ENCODE results near the gene CUEDC2. TPM values are rescaled to one million over a fixed set of nuclear protein-coding genes. Genes with fewer than 3 reads are reported as not detected.

The CUEDC2 gene
- total and polyA plus RNA-seq, 10 donors = 35.3 to 59.1 (median 44.7) TPM

DNA sequence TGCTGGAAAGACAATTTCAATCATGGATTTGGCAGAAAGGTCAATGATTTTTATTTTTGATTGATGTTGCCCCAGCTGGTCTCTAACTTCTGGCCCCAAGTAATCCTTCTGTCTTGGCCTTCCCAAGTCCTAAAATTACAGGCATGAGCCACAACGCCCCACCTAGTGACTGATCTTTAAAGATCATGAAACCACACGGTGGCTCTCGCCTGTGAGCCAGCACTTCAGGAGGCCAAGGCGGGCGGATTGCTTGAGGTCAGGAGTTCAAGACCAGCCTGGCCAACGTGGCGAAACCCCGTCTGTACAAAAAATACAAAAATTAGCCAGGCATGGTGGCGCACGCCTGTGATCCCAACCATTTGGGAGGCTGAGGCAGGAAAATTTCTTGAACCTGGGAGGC, 31.6 kb upstream of the CUEDC2 start:
- intact Hi-C loops (cut with DNase I; ENCODE audit: low total_unique reads) = no loop called here
- Histone ChIP-seq H3K4me1 (peaks cover 8 to 59% (median 32%) of the 10 kb centered on the region in 6 donors), H3K27ac (no peak overlapping the region), H3K9me3 (no peaks in the 10 kb centered on the region), H3K36me3 (peaks cover 0 to 4% (median 0%) of the 10 kb centered on the region in 6 donors), H3K4me3 (no peak overlapping the region), H3K27me3 (replicated peaks in 1 of 7) (no peaks in the 10 kb centered on the region)
- no peak for DNase-seq
- no peak for TF ChIP-seq POLR2A (IDR thresholded peaks at IDR 0.05)
- no peak for TF ChIP-seq POLR2AphosphoS5 (IDR thresholded peaks at IDR 0.05)
- TF ChIP-seq, protein P1, sequence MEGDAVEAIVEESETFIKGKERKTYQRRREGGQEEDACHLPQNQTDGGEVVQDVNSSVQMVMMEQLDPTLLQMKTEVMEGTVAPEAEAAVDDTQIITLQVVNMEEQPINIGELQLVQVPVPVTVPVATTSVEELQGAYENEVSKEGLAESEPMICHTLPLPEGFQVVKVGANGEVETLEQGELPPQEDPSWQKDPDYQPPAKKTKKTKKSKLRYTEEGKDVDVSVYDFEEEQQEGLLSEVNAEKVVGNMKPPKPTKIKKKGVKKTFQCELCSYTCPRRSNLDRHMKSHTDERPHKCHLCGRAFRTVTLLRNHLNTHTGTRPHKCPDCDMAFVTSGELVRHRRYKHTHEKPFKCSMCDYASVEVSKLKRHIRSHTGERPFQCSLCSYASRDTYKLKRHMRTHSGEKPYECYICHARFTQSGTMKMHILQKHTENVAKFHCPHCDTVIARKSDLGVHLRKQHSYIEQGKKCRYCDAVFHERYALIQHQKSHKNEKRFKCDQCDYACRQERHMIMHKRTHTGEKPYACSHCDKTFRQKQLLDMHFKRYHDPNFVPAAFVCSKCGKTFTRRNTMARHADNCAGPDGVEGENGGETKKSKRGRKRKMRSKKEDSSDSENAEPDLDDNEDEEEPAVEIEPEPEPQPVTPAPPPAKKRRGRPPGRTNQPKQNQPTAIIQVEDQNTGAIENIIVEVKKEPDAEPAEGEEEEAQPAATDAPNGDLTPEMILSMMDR (IDR thresholded peaks at IDR 0.05 in 8 of 11, conservative IDR thresholded peaks at IDR 0.05 in 3 of 11) = no peak
- 81 to 90% (median 86%) methylated on average over 10 of the region's 10 CpGs for WGBS, 5 donors

DNA sequence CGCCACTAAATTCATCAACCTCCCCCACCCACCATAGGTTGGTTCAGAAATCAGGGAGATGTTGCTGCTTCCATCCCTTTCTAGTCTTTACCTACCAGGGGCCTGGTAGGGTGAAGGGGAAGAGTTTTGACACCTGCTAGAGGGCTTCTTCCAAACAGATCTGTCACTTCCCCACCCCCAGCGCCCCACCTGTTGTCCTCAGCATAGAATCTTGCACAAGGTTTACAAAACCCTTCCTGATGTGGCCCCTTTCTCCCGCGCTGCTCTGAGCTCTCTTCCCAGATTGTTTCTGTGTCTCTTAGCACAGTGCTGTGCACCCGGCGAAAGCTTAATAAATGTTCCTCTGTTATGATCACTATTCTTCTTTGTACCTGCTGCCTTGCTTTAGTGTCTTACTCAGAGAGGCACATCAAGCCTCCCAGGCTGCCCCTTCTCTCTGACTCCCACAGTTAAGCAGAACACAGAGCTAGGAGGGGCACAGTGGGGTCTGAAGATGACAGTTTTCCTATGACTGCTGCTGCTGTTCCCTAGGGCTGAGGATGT, 30.2 kb upstream of the CUEDC2 start:
- Histone ChIP-seq H3K4me3 (peak overlapping the region in 1 of 8 donors; percentile 86), H3K27me3 (replicated peaks in 1 of 7) (no peaks in the 10 kb centered on the region), H3K9me3 (no peaks in the 10 kb centered on the region), H3K4me1 (peaks cover 8 to 45% (median 28%) of the 10 kb centered on the region in 6 donors), H3K27ac (peak overlapping the region in 3 of 8 donors; percentile 21 to 82 (median 24)), H3K36me3 (no peaks in the 10 kb centered on the region)
- 51 to 80% (median 69%) methylated on average over 6 of the region's 6 CpGs for WGBS, 5 donors
- DNase-seq = no peak
- intact Hi-C loops (cut with DNase I; ENCODE audit: low total_unique reads) = no loop called here
- TF ChIP-seq, protein P1 (IDR thresholded peaks at IDR 0.05 in 8 of 11, conservative IDR thresholded peaks at IDR 0.05 in 3 of 11) = no peak
- no peak for TF ChIP-seq POLR2A (IDR thresholded peaks at IDR 0.05)
- no peak for TF ChIP-seq POLR2AphosphoS5 (IDR thresholded peaks at IDR 0.05)

DNA sequence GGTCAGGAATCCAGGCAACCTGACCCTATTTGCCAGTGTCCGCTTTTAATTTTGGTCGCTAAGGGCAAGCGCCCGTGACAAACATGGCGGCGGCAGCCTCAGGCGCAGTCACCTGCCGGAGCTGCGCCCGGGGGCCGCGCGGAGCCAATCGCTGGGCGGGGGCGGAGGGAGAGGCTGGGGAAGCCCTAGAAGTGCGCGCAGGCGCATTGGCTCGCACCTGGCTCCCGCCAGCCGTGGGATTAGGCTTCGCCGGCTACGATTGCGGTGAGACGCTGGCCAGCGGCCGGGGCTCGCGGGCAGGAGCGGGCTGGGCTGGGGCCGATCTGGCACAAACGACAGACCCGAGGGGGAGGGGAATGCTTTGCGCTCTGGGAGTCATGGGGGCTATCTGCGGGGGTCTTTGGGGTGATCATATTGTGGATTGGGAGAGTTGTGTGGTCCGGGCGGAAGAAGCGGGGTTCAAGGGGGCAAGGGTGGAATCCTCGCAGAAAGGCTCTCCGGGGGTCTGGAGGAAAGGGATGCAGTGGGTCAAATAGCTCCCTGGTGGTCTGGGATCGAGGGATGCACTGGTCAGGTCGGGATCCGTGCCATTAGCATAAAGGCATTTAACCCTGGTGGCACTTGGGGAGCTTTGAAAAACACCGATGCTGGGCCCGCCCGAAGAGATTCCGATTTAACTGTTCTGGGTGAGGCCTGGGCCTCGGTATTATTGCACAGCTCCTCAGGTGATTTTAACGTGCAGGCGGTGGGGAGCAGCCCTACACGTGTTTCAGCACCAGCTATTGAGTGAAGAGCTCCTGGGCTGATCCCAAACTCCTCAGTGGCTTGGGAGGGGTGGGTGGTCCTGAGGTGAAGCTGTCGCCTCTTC, 29.0 kb upstream of the CUEDC2 start:
- Histone ChIP-seq H3K4me3 (peak overlapping the region; percentile 40 to 86 (median 47)), H3K27ac (peak overlapping the region in 5 of 8 donors; percentile 26 to 82 (median 72)), H3K4me1 (peaks cover 8 to 44% (median 28%) of the 10 kb centered on the region in 6 donors), H3K9me3 (no peaks in the 10 kb centered on the region), H3K27me3 (replicated peaks in 1 of 7) (no peaks in the 10 kb centered on the region), H3K36me3 (peaks cover 0 to 2% (median 0%) of the 10 kb centered on the region in 6 donors)
- DNase-seq = peak; percentile 98
- 2 to 4% (median 3%) methylated on average over 42 to 54 of the region's 54 CpGs for WGBS, 5 donors
- TF ChIP-seq POLR2AphosphoS5 (IDR thresholded peaks at IDR 0.05) = peak; percentile 80 to 93 (median 84)
- TF ChIP-seq, protein P1 (IDR thresholded peaks at IDR 0.05 in 8 of 11, conservative IDR thresholded peaks at IDR 0.05 in 3 of 11) = peak in 1 of 11 experiments; percentile 22
- peak in 1 of 3 donors; percentile 8 for TF ChIP-seq POLR2A (IDR thresholded peaks at IDR 0.05)
- intact Hi-C loops (cut with DNase I; ENCODE audit: low total_unique reads) = no loop called here

DNA sequence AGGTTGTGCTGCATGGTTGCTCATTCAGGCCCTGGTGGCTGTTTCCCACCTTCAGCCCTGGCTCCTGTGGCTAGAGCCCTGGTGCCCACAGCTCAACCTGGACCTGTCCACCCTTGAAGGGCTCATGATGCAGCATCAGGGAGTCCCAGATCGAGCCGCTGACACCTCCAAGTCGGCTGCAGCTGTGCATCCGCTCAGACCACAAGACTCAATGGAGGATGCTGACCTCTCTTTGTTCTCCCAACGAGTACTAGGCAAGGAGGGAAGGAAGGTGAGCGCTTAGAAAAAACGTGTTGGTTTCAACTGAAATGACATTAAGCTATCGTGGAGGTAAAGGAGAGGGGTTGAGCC, 28.4 kb upstream of the CUEDC2 start:
- TF ChIP-seq POLR2AphosphoS5 (IDR thresholded peaks at IDR 0.05) (no peak), POLR2A (IDR thresholded peaks at IDR 0.05) (no peak)
- TF ChIP-seq, protein P1 (IDR thresholded peaks at IDR 0.05 in 8 of 11, conservative IDR thresholded peaks at IDR 0.05 in 3 of 11) = no peak

More for the DNA sequence above, 28.4 kb upstream of the CUEDC2 start:
- peak; percentile 81 for DNase-seq
- intact Hi-C loops (cut with DNase I; ENCODE audit: low total_unique reads) = no loop called here
- H3K4me1 ChIP-seq = peaks cover 8 to 50% (median 28%) of the 10 kb centered on the region in 6 donors
- H3K36me3 ChIP-seq = peaks cover 0 to 8% (median 5%) of the 10 kb centered on the region in 6 donors
- 14 to 25% (median 20%) methylated on average over 7 to 8 of the region's 8 CpGs for WGBS, 5 donors
- peak overlapping the region; percentile 40 to 86 (median 47) for H3K4me3 ChIP-seq
- H3K27me3 ChIP-seq (replicated peaks in 1 of 7) = no peaks in the 10 kb centered on the region
- H3K9me3 ChIP-seq = no peaks in the 10 kb centered on the region
- peak overlapping the region in 5 of 8 donors; percentile 26 to 82 (median 72) for H3K27ac ChIP-seq

Measured in spleen (tissue), 11 donors.